HG03175 (cell line): ENCODE data around the gene CPXM2.
"Not testable (repeated sequence)": the region's sequence is repeated elsewhere in the genome, so short reads cannot be mapped to it uniquely, and the experiment has no call there.

ENCODE experiments used
- ATAC-seq: cut with Tn5 transposase; IDR thresholded peaks from one replicate; pipeline ENCODE4 v1.9.1; 2021; ENCODE audit warnings: mild to moderate bottlenecking, moderate library complexity; ENCODE audit not compliant: unreplicated experiment

The CPXM2 gene

DNA sequence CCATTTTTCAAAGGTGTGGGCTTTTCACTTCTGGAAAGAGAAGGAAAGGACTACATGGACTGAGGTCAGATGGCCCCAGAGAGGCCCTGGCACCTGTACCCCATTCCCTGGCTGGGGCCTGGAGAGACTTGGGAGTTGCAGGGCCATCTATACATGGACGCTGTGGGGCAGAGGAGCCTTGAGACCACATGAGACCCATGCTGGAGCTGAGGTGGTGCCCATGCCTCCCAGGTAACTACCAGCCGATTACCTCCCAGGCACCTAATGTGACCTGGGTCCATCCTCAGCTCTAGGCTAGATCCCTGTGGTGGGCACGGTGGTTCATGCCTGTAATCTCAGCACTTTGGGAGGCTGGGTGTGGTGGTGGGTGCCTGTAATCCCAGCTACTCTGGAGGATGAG, 144.2 kb downstream of the CPXM2 start:
- ATAC-seq = no peak

DNA sequence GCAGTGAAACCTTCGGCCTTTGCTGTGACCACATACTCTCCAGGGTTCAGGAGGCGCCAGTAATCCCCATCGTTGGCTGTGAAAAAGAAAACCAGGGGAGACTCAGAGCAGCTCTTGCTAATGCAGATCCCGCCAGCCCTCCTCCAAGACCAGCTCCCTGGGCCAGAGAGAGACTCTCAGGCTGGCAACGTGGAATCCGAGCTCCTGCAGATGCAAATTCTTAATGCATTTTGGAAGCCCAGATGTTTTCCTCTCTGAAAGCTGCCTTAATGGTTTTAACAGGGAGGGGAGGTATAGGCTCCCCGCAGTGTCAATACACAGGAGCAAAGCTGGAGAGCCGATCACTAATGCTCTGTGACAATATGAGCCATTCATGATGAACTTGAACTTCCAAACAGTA, 144.7 kb downstream of the CPXM2 start:
- ATAC-seq = no peak

DNA sequence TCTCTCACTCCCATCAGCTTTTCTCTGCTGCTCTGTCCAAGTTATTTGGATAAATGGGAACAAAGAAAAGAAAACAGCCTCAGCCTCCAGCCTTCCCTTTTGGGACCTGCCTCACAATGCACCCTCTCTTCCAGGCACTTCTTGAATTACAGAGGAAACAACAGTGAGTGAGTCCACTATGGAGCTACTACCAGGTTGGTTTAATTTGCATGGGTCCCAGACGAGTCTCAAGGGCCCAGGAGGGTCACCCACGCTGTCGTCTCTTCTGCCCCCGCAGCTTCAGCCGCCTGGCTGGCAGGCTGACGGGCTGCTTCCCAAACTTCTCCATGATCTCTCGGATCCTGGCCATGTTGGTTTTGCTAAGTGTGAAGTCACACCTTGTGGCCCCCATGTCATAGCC, 145.1 kb downstream of the CPXM2 start:
- ATAC-seq = no peak

DNA sequence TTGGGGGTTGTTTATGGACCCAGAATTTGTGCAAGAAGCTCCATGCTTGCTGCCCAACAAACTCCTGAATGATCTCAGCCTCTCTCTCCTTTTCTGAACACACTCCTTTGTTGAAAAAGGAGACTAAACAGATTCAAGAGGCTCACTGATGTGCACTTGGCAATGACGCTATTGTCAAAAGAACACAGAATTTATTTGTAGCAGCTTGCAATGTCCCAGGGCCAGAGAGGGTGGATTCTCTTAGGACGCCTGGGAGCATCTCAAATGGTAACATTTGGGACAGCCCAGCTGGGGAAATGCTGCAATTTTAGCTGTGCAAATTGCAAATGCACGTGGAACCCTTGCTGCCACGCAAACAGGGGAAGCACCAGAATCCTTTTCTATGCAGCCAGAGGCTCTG, 145.5 kb downstream of the CPXM2 start:
- no peak for ATAC-seq

DNA sequence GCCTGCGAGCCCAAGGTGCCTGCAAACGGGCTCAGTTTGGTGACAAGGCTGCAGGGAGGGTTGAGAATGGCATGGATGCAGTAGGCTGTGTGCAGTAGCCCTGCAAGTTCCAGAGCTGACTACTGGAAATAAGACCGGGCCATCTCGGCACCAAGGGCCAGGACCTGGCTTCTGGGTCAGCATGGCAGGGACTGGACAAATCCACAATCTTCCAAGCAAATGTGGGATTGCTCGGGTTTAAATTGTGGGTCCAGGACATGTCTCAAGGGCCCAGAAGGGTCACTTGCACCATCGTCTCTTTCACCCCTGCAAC, 147.4 kb downstream of the CPXM2 start:
- ATAC-seq = no peak

DNA sequence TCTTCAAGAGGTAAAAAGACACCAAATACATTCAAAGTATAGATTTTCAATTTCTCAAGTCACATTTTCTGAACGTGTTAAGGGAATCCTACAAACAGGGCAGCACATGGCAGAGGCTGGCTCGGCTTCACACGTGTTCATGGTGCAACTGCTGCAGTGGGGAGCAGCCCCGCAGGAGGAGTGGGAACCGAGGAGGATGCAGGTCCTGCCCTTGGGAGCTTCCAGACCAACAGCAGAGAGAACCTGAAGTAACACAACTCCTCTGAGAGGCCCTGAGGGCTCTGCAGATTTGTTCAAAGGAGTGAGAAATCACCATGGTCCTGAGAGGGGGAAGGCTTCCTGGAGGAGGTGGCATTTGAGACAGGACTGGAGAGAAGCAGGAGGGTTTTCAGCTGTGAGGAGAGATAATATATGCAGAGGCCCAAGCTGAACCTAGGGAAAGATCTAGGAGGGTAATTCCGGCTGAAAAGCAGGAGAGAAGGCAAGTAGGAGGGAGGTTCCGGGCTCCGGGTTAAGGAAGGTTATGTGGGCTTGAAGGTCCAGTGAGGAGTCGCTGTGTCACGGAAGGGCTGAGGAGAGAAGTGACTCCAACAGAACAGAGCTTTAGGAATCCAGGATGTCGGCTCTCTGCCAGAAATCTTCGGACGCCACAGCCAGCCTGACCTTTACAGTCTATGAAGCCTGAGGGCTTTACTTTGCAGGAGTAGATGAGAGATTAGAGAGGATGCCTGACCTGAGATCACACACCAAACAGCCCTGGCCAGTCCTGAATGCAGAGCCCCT, 148.0 kb downstream of the CPXM2 start:
- no peak for ATAC-seq

DNA sequence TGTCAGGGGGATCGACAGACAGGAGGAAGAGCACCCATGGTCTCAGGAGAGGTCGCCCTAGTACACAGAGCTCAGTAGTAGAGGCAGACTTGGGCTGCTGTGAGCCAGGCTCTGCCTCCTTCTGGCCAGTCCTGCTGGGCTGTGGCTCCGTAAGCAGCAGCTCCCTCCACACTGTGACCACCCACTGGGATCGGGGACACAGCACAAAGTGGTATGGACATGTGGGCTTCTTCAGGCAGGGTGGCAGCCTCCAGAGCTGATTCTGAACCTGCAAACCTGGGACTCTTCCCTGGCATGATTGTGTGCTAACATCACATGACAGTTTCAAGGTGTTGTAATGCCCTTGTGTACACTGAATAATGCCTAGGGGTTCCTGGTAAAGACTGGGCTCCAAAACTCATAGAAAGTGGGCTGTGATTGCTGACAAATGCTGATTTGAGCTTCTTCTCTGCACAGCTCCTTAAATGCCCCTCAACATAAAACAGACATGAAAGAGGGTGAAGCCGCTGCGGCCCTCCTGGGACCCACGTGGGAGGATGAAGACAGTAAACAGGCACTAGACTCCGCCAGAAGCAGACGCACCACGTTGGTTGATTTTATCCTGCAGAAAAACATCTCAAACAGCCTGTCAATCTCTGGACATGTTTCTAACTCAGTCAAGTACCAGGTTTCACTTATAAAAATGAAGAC, 148.7 kb downstream of the CPXM2 start:
- no peak for ATAC-seq

DNA sequence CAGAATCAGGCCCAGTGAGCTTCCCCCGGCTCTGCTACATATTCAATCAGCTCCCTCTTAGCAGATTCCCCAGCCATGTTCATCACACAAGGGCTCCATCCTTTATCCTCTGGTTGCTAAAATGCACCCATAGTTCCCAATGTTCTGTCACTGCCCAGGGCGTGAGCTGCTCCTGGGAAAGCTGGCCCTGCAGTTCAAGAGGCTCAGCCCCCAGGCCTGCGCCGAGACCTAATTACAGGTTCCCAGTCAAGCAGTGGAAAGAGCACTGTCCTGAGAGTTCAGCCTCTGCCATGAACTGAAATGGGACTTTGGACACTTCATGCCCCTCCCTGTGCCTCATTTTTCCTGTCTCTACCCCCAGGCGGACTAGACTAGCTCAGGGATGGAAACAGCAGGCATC, 149.9 kb downstream of the CPXM2 start:
- no peak for ATAC-seq

DNA sequence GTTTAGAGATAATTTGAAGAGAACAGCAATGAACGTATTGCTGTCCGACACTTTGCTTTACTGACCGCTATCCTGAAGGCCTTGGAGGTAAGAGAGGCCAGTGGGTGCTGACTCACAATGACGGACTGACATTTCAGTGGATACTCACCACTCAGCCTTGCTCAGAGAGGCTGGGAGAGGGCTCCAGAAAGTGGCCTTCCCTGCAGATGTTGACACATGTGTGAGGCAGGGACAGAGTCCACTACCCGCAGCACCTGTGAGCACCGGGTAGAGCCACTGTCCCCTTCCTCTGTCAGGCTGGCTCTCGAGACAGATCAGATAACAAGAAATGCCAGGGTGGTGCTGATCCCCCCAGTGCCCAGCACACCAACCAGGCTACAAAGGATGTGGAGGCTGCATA, 150.5 kb downstream of the CPXM2 start:
- ATAC-seq = no peak

DNA sequence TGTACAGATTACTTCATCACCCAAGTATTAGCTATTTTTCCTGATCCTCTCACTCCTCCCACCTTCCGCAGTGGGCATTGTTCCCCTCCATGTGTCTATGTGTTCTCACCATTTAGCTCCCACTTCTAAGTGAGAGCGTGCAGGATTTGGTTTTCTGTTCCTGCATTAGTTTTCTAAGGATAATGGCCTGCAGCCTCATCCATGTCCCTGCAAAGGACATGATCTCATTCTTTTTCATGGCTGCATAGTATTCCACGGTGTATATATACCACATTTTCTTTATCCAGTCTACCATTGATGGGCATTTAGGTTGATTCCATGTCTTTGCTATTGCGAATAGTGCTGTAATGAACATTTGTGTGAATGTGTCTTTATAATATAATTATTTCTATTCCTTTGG, 154.7 kb downstream of the CPXM2 start:
- not testable (repeated sequence) for ATAC-seq

DNA sequence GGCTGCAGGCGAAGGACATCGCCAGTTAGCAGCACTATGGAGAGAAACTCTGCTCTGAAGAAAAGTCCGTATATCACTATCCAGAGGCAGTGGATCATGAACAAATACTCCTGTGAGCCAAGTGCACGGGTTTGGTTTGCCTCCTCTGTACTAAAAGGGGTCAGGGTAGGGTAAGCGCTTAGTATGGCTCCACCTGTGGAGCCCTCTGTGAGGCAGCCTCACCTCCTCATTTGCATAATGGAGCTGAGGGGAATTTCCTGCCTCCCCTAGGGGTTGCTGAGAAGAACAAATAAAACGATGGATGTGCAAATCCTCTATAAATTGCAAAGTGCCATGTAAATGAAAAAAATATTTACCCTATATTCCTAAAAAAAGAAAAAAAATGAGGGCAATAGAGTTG, 162.1 kb downstream of the CPXM2 start:
- no peak for ATAC-seq

DNA sequence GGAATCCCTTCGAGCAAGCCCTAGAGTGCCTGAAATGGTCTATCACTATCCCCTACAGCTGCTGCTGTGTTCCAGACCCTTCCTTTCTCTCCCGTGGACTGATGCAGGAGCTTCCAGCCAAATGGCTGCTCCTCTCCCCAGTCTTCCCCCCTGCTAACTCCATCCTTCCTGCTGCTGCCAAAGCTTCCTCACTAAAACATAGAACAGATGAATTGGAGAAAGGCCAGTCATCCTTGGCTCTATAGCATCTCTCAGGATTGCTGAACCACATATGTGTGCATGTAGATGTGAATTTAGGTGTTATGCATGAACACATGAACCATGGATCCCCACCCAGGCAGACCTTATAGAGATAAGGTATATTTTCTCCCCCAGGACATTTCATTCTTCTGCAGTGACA, 164.8 kb downstream of the CPXM2 start:
- no peak for ATAC-seq

DNA sequence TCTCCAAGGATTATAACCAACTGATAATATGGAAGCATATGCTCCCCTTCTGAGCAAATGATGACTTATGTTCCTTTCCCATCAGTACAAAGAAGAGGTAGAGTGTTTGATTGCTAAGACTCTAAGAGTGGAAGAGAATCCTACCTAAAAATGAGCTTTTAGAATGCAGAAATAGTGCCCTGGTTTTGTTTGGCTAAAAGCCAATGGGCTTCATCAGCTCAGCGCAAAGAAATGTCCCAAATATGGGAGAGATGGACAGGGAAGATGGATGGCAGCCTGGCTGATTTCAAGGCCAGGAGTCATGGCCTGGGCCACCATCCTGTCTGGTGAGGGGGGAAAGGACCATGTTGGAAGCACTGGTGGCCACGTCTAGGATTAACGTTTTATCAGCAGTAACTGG, 165.2 kb downstream of the CPXM2 start:
- no peak for ATAC-seq

DNA sequence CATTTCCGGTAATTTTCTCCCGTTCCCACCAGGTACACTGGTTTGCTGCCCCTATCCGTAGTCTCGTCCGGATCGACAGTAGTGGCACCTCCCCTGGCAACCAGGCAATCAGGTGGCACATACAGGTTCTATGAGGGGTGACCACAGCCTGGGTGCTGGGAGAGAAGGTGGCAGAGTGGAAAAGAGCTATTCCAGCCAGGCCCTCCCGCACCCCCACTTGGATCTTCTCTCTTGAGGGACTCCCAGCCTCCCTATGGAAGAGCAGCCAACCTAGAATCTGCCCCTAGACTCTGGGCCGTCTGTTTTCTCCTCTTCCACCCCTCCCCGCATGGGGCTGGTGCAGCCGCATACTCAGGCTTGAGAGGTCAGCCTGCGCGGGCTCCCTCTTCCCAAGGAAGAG, 166.9 kb downstream of the CPXM2 start:
- ATAC-seq = no peak

DNA sequence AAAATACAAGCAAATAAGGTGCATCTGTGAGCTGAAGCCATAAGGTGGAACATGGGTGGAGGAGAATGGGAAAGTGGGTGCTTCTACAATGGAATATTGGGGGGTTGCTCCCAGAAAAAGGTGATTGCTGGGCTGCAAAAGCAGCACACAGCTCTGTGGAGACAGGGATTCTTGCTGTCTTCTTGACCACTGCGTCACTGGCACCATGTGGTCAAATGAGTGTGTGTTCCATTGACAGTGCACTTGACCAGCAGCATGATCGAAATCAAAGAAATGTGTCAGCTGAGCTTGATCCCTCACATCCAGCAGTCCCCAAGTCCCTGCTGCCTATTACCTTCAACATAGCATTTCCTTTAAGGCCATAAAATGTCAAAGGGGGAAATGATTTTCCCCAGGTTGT, 169.3 kb downstream of the CPXM2 start:
- ATAC-seq = no peak

DNA sequence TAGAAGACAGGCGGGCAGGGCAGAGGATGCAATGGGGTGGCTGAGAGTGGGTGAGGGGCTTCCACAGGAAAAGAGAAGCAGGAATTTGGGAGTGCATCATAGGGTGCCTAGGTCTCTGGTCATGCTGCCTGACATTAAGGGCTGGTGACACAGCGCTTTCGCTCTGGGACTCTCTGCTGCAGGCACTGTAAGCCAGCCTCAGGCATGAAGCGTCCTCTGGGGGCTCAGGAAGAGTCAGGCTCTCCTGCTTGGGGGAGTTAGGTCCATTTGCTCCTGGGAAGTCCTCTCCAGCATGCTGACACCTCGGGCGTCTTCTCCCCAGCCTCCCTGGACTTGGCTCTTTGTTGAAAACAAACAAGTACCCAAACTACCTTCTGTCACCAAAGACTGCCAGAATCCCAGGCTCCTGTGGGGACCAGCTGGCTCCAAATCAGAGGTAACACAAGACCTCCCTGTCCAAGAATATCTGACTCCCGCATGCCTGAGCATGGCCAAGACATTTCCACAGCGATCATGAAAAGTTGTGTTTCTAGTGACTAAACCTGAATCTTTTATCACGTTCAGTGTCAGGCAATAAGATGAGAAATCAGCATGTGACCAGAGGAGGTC, 170.1 kb downstream of the CPXM2 start:
- no peak for ATAC-seq

DNA sequence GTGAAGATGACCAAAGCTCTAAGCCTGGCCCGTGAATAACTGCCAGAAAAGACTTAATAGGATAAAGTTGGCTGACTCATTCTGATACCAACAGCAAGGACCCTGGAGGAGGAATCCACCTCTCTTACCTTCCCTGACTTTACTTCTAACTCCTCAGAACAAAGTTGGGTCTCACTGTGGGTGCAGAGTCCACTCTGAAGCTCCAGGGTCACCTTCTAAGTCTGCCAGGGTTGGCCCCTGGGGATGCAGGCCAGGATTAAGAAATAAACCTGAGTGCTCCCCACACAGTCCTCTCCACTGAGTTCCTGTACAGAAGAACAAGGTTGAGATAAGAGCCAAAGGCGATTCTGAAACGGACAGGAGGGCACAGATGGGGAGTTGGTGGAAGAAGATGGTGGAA, 171.1 kb downstream of the CPXM2 start:
- no peak for ATAC-seq

DNA sequence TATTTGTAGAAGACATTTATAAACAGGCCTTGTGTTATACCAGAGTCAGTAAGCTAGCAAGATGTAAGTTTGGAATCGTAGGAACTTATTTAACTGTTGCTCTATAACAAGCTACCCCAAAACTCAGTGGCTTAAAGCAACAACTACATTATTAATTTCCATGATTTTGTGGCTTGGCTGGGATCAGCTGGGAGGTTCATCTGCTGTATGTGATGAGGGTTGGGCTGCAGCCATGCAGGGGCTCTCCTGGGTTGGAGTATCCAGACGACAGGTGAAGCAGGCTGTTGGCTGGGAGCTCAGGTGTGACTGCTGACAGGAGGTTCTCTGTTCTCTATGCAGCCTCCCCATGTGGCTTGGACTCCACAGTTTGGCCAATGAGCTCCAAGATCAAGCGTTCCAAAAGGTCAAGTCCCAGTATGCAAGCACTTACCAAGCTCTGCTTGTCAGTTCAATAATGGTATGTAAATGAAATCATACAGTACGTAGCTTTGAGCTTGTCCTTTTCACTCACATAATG, 173.0 kb downstream of the CPXM2 start:
- ATAC-seq = no peak

DNA sequence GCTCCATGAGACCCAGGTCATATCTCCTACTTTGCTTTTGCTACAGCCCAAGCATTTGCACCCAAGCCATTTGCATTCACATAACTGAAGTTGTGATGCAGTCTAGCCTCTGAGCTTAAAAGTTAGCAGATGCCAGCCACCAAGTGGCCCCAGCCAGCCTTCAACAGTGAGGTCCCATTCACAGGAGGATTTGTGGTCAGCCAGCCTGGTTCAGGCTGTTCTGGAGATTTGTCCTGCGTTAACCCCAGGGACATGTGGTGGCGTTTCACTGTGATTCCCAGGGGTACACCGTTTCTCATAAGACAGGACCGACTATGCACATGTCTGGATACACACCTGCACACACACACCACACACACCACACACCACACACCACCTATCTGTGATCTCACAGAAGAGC, 174.3 kb downstream of the CPXM2 start:
- ATAC-seq = no peak

DNA sequence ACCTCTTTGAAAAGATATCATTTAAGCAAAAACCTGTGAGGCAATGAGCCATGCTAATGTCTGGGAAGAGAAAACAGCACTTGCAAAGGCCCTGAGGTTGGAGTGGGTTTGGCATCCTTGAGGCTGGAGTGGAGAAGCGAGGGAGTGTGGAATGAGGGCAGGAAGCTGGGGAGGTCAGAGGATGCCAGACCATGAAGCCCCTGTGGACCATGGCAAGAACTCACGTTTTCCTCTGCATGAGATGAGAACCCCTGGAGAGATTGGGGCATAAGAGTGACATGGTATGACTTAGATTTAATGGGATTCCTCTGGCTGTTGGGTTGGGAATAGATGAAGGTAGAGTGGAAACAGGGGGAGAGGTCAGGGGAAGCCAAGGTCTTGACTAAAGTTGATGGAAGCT, 176.1 kb downstream of the CPXM2 start:
- no peak for ATAC-seq

DNA sequence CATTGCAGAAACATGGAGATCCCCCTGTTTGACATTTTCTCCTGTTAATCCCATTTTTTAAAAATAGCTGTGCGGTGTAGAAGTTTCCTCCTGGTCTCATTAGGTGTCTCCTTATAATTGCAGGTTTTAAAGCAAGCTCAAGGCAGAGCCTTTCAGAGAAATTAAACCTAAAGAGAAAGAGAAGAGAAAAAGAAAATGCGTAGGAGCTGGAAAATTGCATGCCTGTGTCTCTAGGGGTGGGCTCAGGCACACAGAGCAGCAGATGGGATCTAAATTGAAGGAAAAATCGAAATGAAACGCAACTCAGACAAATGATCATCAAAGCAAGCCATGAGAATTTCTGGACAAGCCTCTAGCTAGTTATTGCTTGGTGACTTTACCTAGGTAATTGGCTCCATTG, 185.4 kb downstream of the CPXM2 start:
- no peak for ATAC-seq

DNA sequence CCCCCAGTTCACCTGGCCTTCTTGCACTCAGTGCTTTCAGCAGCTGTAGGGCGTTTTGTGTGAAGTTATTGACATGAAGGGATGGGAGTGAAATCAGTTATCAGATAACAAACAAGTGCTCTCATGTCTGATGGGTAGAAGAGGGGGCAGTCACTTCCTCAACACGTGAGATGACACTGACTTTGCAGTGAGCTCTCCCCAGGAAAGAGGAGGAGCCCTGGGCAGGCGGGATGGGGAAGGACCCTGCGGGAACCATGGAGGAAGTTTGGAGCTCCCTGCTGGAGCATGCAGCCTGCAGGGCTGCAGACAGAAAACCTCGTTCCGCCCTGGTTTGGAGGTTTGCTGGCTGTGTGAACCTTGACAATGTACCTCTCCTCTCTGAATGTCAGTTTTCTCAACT, 186.8 kb downstream of the CPXM2 start:
- no peak for ATAC-seq
